Right lung (tissue), 10 donors: Measurements from ENCODE around the gene SIRT1. TPM values are rescaled to one million over a fixed set of nuclear protein-coding genes. Genes with fewer than 3 reads are reported as not detected.
A peak's percentile ranks its signal among the peaks of the same experiment; 100 is the strongest.
"Not testable (repeated sequence)": the region's sequence is repeated elsewhere in the genome, so short reads cannot be mapped to it uniquely, and the experiment has no call there.

Experiments used
- DNase-seq, 2 donors: peaks; one replicate each; pipeline ENCODE4 v3.0.0-alpha.2; 2013
- long read RNA-seq, 8 donors: transcript quantifications; one replicate each; lab custom pipeline, GENCODE V29; 2026
- polyA plus RNA-seq, 5 donors: library from polyadenylated mRNA; unstranded; fragments of 120-200 nt; gene quantifications; one replicate each; pipeline versions ENCODE4 v1.2.1 to v1.2.3, GENCODE V29; 2013; ENCODE audit warnings: inconsistent platforms in 1 of 5, low replicate concordance in 1 of 5; ENCODE audit not compliant: insufficient read length in 5 of 5, insufficient read depth in 1 of 5

Gene SIRT1
- 10 to 100 TPM; 28.7 to 44.1 (median 39.1) TPM for polyA plus RNA-seq
- long read RNA-seq, donor 1, full-length matches to known transcripts: 9 of 9 reads
- long read RNA-seq, donor 1, partial matches to known transcripts: 0 of 9 reads
- long read RNA-seq, donor 1, other reads (novel, unspliced or antisense): 0 of 9 reads
- long read RNA-seq, donor 2, full-length matches to known transcripts: 4 of 4 reads
- long read RNA-seq, donor 2, partial matches to known transcripts: 0 of 4 reads
- long read RNA-seq, donor 2, other reads (novel, unspliced or antisense): 0 of 4 reads
- long read RNA-seq, donor 3, partial matches to known transcripts: 0 of 1 reads
- long read RNA-seq, donor 3, other reads (novel, unspliced or antisense): 0 of 1 reads
- long read RNA-seq, donor 4, full-length matches to known transcripts: 2 of 2 reads
- long read RNA-seq, donor 4, partial matches to known transcripts: 0 of 2 reads
- long read RNA-seq, donor 4, other reads (novel, unspliced or antisense): 0 of 2 reads
- long read RNA-seq, donor 5, full-length matches to known transcripts: 3 of 8 reads
- long read RNA-seq, donor 5, partial matches to known transcripts: 5 of 8 reads
- long read RNA-seq, donor 5, other reads (novel, unspliced or antisense): 0 of 8 reads
- long read RNA-seq, donor 6, full-length matches to known transcripts: 5 of 5 reads
- long read RNA-seq, donor 6, partial matches to known transcripts: 0 of 5 reads
- long read RNA-seq, donor 6, other reads (novel, unspliced or antisense): 0 of 5 reads
- long read RNA-seq, donor 7, full-length matches to known transcripts: 1 of 1 reads
- long read RNA-seq, donor 7, partial matches to known transcripts: 0 of 1 reads
- long read RNA-seq, donor 7, other reads (novel, unspliced or antisense): 0 of 1 reads
- long read RNA-seq, donor 8, full-length matches to known transcripts: 1 of 1 reads
- long read RNA-seq, donor 8, partial matches to known transcripts: 0 of 1 reads
- long read RNA-seq, donor 8, other reads (novel, unspliced or antisense): 0 of 1 reads

DNA sequence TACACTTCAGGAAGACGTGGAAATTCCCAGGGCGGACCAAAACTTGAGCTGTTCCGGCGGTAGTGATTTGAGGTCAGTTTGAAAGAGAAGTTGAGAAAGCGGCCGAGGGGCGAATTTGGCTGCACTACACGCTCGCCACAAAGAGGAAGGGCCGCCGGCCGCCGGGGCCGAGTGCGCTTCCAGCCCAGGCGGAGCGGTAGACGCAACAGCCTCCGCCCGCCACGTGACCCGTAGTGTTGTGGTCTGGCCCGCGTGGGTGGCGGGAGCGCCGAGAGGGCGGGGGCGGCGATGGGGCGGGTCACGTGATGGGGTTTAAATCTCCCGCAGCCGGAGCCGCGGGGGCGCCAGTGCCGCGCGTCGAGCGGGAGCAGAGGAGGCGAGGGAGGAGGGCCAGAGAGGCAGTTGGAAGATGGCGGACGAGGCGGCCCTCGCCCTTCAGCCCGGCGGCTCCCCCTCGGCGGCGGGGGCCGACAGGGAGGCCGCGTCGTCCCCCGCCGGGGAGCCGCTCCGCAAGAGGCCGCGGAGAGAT, at the start of gene SIRT1:
Gene SIRT1 (plus strand): TSS at position 344 of the 529 bp plus-strand sequence. CDS start 66 bp downstream, at position 410.
- DNase-seq: peak; percentile 95 to 96

- not testable (repeated sequence) for DNase-seq
Measured at GRCh38 chr10:67835541-67836394, 48.7 kb upstream of the SIRT1 start.

- DNase-seq: no peak
Measured at GRCh38 chr10:67836488-67836887, 48.0 kb upstream of the SIRT1 start.

DNA sequence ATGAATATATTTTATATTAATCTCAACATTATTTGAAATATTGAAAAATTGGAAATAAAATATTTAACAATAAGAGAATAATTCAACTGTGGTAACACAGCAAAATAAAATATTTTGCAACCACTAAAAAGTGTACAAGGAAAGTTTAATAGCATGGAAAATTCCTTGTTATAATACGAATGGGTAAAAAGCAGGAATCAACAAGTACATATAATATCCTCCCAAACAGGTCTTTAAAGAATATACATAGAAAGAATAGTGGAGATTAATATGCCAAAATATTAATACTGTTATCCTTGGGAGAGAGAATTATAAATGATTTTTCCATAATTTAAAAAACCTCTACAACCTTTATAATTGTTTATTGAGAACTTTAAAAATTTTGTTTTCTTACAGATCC, 47.5 kb upstream of the SIRT1 start:
- DNase-seq: no peak

- DNase-seq: peak; percentile 56 to 63
Measured at GRCh38 chr10:67837541-67838314, 46.7 kb upstream of the SIRT1 start, which contains the start of gene DNAJC12. Gene DNAJC12, minus strand, starts transcription at chr10:67838188. Its CDS starts 177 bp downstream, at chr10:67838011.

- not testable (repeated sequence) for DNase-seq
Measured at GRCh38 chr10:67839511-67839910, 44.9 kb upstream of the SIRT1 start.

DNA sequence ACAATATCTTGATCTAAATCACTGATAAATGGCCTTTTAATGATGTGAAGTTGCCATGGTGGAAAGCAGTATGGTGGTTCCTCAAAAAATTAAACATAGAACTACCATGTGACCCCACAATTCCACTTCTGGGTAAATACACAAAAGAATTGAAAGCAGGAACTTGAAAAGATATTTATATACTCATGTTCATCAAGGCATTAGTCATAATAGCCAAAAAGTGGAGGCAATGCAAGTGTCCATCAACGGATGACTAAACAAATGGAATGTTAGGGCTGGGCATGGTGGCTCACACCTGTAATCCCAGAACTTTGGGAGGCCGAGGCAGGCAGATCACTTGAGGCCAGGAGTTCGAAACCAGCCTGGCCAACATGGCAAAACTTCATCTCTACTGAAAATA, 44.5 kb upstream of the SIRT1 start:
- DNase-seq: no peak

DNA sequence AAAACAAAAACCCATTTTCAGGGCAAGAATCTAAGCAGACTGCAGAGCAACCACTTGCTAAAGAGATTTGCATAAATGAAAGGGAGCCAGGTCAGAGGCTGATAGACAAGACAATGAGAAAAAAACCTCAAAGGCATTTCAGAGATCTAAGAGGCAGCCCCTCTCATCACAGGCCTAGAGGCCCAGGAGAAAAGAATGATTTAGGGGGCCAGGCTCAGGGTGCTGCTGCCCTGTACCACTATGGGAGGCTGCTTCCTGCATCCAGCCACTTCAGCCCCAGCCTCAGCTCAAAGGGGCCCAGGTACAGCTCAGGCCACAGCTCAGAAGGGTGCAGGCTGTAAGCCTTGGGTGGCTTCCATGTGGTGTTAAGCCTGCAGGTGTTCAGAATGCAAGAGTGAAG, 42.7 kb upstream of the SIRT1 start:
- no peak for DNase-seq

DNA sequence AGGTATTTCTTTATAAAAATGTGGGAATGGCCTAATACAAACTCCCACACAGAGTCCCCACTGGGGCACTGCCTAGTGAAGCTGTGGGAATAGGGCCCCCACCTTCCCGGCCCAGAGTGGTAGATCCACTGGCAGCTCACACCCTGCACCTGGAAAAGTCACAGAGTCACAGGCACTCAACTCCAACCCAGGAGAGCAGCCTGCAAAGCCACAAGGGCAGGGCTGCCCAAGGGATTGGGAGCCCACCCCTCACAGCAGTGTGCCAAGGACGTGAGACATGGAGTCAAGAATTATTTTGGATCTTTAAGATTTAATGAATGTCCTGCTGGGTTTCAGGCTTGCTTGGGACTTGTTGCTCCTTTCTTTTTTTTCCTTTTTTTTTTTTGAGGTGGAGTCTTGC, 41.2 kb upstream of the SIRT1 start:
- DNase-seq: no peak

DNA sequence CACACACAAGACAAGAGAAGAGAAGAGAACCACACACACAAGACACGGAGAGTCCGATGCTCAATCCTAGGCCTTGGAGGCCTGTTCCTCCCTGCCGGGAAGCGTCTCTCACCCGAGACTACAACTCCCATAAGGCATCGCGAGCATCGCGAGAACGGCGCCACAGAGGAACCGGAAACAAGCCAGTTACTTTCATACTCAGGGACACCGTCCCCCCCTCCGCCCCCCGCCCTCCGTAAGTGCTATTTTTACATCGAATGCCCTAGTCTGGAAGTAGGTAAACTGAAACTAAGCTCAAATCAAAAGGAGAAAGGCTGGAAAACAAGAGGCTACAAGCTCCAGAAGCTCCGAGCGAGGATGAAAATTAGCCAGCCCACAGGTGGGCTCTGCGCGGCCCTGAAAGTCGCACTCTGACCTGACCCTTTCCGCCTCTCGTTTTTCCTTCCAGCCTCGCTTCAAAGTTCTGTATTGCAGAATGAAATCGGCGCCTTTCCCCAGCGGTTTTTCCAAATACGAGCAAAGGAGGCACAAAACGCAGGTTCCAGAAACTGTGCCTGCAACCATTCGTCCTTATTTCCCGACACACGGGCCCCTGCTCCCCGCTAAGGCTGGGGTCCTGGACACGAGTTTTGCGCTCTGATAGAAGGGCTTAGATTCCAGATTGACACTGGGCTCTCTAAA, 35.0 kb upstream of the SIRT1 start:
- peak; percentile 88 to 89 for DNase-seq

DNA sequence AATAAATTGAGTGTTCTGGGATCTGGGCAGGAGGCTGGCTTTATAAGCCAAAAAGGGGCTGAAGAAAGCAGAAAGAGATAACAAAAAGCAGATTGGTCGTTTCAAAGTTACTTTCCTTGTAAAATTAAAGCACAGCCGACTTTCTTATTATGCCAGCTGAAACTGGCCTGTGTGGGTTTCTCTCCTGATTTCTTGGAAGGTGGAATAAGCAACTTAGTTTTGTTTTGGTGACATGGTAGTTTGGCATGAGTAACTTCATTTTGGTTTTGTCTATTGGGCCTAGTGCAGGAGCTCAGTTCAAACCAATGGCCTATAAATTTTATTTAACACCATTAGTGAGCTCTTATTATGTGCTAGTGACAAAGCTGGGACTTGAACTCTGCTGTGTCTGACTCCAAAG, 33.3 kb upstream of the SIRT1 start:
- peak; percentile 81 to 83 for DNase-seq

DNA sequence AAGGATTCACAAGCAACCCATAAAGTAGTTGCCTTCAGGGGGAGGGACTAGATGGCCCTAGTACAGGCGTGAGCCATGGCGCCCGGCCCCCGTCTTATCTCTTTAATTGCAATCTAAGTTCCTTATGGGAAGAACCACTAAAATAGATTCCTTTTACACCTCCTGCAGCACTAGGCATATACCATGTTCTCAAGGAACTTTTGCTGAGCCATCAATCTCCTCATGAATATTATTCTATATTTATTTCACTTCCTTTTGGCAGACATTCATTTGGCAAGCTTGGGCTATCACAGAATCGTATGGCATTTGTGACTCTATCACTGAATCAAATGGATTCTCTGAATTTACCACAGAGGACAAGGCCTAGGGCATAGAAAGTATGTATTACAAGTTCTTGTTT, 31.7 kb upstream of the SIRT1 start:
- DNase-seq: no peak

GRCh38 chr10:67853512-67853911, 30.9 kb upstream of the SIRT1 start:
- DNase-seq: no peak

DNA sequence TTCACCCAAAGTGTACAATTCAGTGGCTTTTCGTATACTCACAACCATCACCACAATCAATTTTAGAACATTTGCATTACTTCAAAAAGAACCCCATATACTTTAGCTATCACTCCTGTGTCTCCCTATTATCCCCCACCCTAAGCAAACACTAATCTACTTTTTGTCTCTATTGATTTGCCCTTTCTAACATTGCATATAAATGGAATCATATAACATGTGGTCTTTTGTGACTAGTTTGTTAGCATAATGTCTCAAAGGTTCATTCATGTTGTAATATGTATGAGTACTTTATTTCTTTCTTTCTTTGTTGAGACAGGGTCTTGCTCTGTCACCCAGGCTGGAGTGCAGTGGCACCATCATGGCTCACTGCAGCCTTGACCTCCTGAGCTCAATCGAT, 25.5 kb upstream of the SIRT1 start:
- DNase-seq: no peak

GRCh38 chr10:67861750-67862432, 22.6 kb upstream of the SIRT1 start:
- no peak for DNase-seq

GRCh38 chr10:67863094-67863493, 21.4 kb upstream of the SIRT1 start:
- no peak for DNase-seq

DNA sequence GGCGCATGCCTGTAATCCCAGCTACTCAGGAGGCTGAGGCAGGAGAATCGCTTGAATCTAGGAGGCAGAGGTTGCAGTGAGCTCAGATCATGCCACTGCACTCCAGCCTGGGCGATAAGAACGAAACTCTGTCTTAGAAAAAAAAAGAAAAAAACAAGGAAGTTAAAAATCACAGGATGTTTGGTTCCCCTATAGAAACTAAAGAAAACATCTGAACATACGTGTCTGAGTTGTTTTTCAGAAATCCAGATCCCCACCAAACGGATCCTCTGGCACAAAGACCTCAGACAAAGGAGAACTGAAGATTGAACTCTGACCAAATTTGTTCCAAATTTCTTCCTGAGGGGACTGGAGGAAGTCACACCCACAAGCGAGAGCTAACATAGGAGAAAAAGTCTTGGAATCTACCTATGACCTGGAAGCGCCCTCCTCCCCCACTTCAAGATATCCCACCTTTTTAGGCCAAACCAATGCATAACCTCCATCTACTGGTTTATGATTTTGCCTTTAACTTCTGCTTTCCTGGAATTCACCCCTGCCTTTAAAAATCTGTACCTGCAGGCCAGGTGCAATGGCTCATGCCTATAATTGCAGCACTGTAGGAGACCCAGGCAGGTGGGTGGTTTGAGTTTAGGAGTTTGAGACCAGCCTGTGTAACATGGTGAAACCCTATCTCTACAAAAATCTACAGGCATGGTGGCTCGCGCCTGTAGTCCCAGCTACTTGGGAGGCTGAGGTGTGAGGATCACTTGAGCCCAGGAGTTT, 19.7 kb upstream of the SIRT1 start:
- no peak for DNase-seq

DNA sequence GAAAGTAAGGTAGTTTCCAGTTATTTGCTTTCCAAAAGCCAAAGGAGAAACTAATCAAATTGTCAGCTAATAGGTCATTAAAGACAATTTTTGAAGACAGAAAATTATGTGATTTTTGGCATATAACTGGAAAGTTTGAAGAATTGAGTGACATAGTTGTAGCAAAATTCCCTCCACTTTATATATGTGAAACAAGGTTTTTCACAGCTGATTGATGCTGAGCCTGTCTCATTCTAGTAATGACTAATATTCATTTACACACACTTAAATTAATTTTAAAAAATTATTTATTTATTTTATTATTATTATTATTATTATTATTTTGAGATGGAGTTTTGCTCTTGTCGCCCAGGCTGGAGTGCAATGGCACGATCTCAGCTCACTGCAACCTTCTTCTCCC, 16.3 kb upstream of the SIRT1 start:
- DNase-seq: no peak
